IMR-90 (cell line): ENCODE data around the gene MAGI3. TPM values are rescaled to one million over a fixed set of nuclear protein-coding genes. Genes with fewer than 3 reads are reported as not detected.
"Not testable (repeated sequence)": the region's sequence is repeated elsewhere in the genome, so short reads cannot be mapped to it uniquely, and the experiment has no call there.

Experiments used
- ATAC-seq: fragments of 200-7000 bp; cut with Tn5 transposase; 2 replicates; pipeline ENCODE4 v1.9.1; 2020; ENCODE audit warnings: low read depth, mild to moderate bottlenecking, moderate library complexity
- BruUV-seq: library from RNA; stranded (reverse); fragments of 400-500 nt; replicated peaks from 2 replicates; lab custom pipeline; 2021; lab: Mats Ljungman, UMichigan
- CTCF ChIA-PET: fragments of 300-600 bp; formaldehyde crosslinking; extraction: SDS; loops from one replicate; lab custom pipeline; 2021; ENCODE audit warnings: antibody characterized with exemption; lab: Yijun Ruan, JAX
- POLR2A ChIA-PET: fragments of 300-600 bp; sonication (Branson Sonifier 250); formaldehyde crosslinking; loops from one replicate; lab custom pipeline; 2022; ENCODE audit warnings: antibody characterized with exemption; ENCODE audit not compliant: unreplicated experiment; lab: Charles Lee
- DNase-seq: peaks from one replicate; pipeline ENCODE4 v3.0.0; 2013
- H2AFZ ChIP-seq: replicated peaks from 2 replicates; pipeline ENCODE3; 2013; ENCODE audit warnings: low read length, mild to moderate bottlenecking; ENCODE audit not compliant: poor library complexity
- H2AK5ac ChIP-seq: 2 replicates; pipeline ENCODE4 v1.6.1; 2013; ENCODE audit warnings: low read depth, low read length, inconsistent platforms
- H2AK9ac ChIP-seq: replicated peaks from 2 replicates; pipeline ENCODE3; 2013; ENCODE audit warnings: mild to moderate bottlenecking, low read depth, low read length, moderate library complexity; ENCODE audit not compliant: poor library complexity
- H2BK120ac ChIP-seq: 2 replicates; pipeline ENCODE4 v1.6.1; 2013; ENCODE audit warnings: low read depth, low read length, inconsistent platforms
- H2BK15ac ChIP-seq: 3 replicates; pipeline ENCODE4 v1.6.1; 2013; ENCODE audit warnings: low read depth, low read length, inconsistent platforms
- H2BK20ac ChIP-seq: 2 replicates; pipeline ENCODE4 v1.6.1; 2013; ENCODE audit warnings: low read depth, mild to moderate bottlenecking, inconsistent platforms, low read length, moderate library complexity
- H2BK5ac ChIP-seq: 2 replicates; pipeline ENCODE4 v1.6.1; 2013; ENCODE audit warnings: mild to moderate bottlenecking, low read depth, low read length, inconsistent platforms; ENCODE audit not compliant: poor library complexity, severe bottlenecking
- H3K14ac ChIP-seq: replicated peaks from 2 replicates; pipeline ENCODE4 v1.6.1; 2013; ENCODE audit warnings: low read depth, low read length, inconsistent platforms
- H3K18ac ChIP-seq: 2 replicates; pipeline ENCODE4 v1.6.1; 2013; ENCODE audit warnings: low read depth, low read length, control low read depth
- H3K23ac ChIP-seq: 2 replicates; pipeline ENCODE4 v1.6.1; 2013; ENCODE audit warnings: low read depth, low read length, inconsistent platforms
- H3K27ac ChIP-seq: 2 replicates; pipeline ENCODE4 v1.5.1; 2013; ENCODE audit warnings: mild to moderate bottlenecking, control low read depth, low read length; ENCODE audit not compliant: insufficient read depth
- H3K27me3 ChIP-seq: 2 replicates; pipeline ENCODE4 v1.6.1; 2013; ENCODE audit warnings: low read length; ENCODE audit not compliant: control insufficient read depth, insufficient read depth
- H3K36me3 ChIP-seq: 2 replicates; pipeline ENCODE4 v1.6.1; 2013; ENCODE audit warnings: low read length, mixed read lengths; ENCODE audit not compliant: control insufficient read depth, insufficient read depth
- H3K4ac ChIP-seq: 2 replicates; pipeline ENCODE4 v1.6.1; 2013; ENCODE audit warnings: low read depth, low read length, inconsistent platforms
- H3K4me1 ChIP-seq: 2 replicates; pipeline ENCODE4 v1.6.1; 2013; ENCODE audit warnings: low read length, mixed read lengths; ENCODE audit not compliant: control insufficient read depth, insufficient read depth
- H3K4me2 ChIP-seq: 2 replicates; pipeline ENCODE4 v1.6.1; 2013; ENCODE audit warnings: low read depth, mild to moderate bottlenecking, control low read depth, low read length, moderate library complexity
- H3K4me3 ChIP-seq: 2 replicates; pipeline ENCODE4 v1.5.1; 2013; ENCODE audit warnings: low read depth, mild to moderate bottlenecking, control low read depth, low read length, moderate library complexity; ENCODE audit not compliant: insufficient read depth
- H3K56ac ChIP-seq: 2 replicates; pipeline ENCODE4 v1.6.1; 2013; ENCODE audit warnings: low read length, inconsistent platforms; ENCODE audit not compliant: insufficient read depth; ENCODE audit errors: extremely low read depth
- H3K79me1 ChIP-seq, 2 experiments: 2 replicates each; pipeline ENCODE4 v1.6.1; 2013; ENCODE audit warnings: low read length in 2 of 2, inconsistent platforms in 1 of 2, low read depth in 1 of 2
- H3K9ac ChIP-seq: 2 replicates; pipeline ENCODE4 v1.6.1; 2013; ENCODE audit warnings: low read depth, low read length, control low read depth
- H3K9me1 ChIP-seq: 2 replicates; pipeline ENCODE4 v1.6.1; 2013; ENCODE audit warnings: low read length, inconsistent platforms; ENCODE audit not compliant: insufficient read depth
- H3K9me3 ChIP-seq: 2 replicates; pipeline ENCODE4 v1.6.1; 2013; ENCODE audit warnings: low read length; ENCODE audit not compliant: control insufficient read depth, insufficient read depth
- H4K20me1 ChIP-seq: 2 replicates; pipeline ENCODE4 v1.6.1; 2013; ENCODE audit warnings: low read length, inconsistent platforms; ENCODE audit not compliant: insufficient read depth
- H4K5ac ChIP-seq: 2 replicates; pipeline ENCODE4 v1.6.1; 2013; ENCODE audit warnings: mild to moderate bottlenecking, low read depth, low read length, control low read depth
- H4K8ac ChIP-seq, 2 experiments: 2 replicates each; pipeline ENCODE4 v1.6.1; 2013; ENCODE audit warnings: low read depth in 2 of 2, low read length in 2 of 2, control low read depth in 1 of 2, inconsistent platforms in 1 of 2
- H4K91ac ChIP-seq: 2 replicates; pipeline ENCODE4 v1.6.1; 2013; ENCODE audit warnings: low read depth, low read length, inconsistent platforms; ENCODE audit not compliant: insufficient read depth
- WGBS, 2 experiments: methylation state at CpG; one replicate each; pipeline versions ENCODE4 v1.1.5 to v1.1.7; 2013; ENCODE audit warnings: missing lambda C conversion rate in 2 of 2; ENCODE audit not compliant: insufficient read length in 1 of 2; ENCODE audit errors: extremely low coverage in 2 of 2; 5-methylcytosine and 5-hydroxymethylcytosine counted together
- dilution Hi-C: fragments of 300-500 bp; cut with HindIII; formaldehyde crosslinking; loops from one replicate; pipeline ENCODE4 v1.14.3; 2018; ENCODE audit warnings: low sequenced_read_pairs; ENCODE audit not compliant: unreplicated experiment
- in situ Hi-C: fragments of 300-500 bp; cut with MboI; formaldehyde crosslinking; loops from 3 replicates; pipeline ENCODE4 v1.14.3; 2019; ENCODE audit warnings: low sequenced_read_pairs, inconsistent platforms, mixed read lengths
- intact Hi-C: fragments of 100-400 bp; cut with micrococcal nuclease; formaldehyde crosslinking; loops from 2 replicates; pipeline ENCODE4 v1.10.0; 2022
- polyA plus RNA-seq, 3 experiments: library from polyadenylated mRNA; depleted of rRNA; stranded (reverse); fragments of >200 nt; gene quantifications; 2 replicates each; pipeline ENCODE4 v1.2.3, GENCODE V29; 2012; ENCODE audit warnings: low replicate concordance in 1 of 3
- total RNA-seq: library from RNA; depleted of rRNA; stranded (reverse); fragments of >200 nt; gene quantifications from 2 replicates; pipeline ENCODE4 v1.2.3, GENCODE V29; 2012

The MAGI3 gene
- total and polyA plus RNA-seq, 2 of the 4 experiments (the other 2 are of a cell fraction): 2.5 to 8.8 TPM

DNA sequence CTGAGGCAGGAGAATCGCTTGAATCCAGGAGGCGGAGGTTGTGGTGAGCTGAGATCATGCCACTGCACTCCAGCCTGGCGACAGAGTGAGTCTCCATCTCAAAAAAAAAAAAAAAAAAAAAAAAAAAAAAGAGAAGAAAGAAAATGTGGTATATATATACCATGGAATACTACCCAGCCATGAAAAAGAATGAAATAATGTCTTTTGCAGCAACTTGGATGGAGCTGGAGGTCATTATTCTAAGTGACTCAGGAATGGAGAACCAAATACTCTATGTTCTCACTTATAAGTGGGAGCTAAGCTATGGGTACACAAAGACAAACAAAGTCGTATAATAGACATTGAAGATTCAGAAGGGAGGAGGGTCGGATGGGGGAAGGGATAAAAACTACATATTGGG lies 214.2 kb downstream of the MAGI3 start:
- H3K14ac ChIP-seq, H2AFZ ChIP-seq, H3K4me3 ChIP-seq, H2BK5ac ChIP-seq, BruUV-seq, H2BK20ac ChIP-seq, H2BK15ac ChIP-seq, H3K79me1 ChIP-seq, H3K23ac ChIP-seq, H2AK5ac ChIP-seq, H2BK120ac ChIP-seq, H3K9ac ChIP-seq, in situ Hi-C loops, H3K27me3 ChIP-seq, H4K8ac ChIP-seq, H3K36me3 ChIP-seq, H4K5ac ChIP-seq, DNase-seq, CTCF ChIA-PET, H3K4me2 ChIP-seq, H3K27ac ChIP-seq, H3K4ac ChIP-seq, H3K18ac ChIP-seq, H2AK9ac ChIP-seq, H3K4me1 ChIP-seq, H4K91ac ChIP-seq, H4K20me1 ChIP-seq, H3K9me3 ChIP-seq, intact Hi-C loops, ATAC-seq, H3K9me1 ChIP-seq, dilution Hi-C loops, H3K56ac ChIP-seq: not testable (repeated sequence)
- no CpG with 5 or more reads among the region's 5 CpGs for WGBS, 2 experiments
- POLR2A ChIA-PET: interaction anchor here (0.6 kb wide), 1 partner anchor 739 kb away, joined by 3 read pairs; no protein-coding TSS in a partner anchor
